GM19023 (cell line): Measurements from ENCODE around the gene BMPR2.
"Not testable (repeated sequence)": the region's sequence is repeated elsewhere in the genome, so short reads cannot be mapped to it uniquely, and the experiment has no call there.

Experiments used
- ATAC-seq: cut with Tn5 transposase; IDR thresholded peaks from one replicate; pipeline ENCODE4 v1.9.1; 2021; ENCODE audit warnings: mild to moderate bottlenecking, moderate library complexity; ENCODE audit not compliant: unreplicated experiment

BMPR2 gene

DNA sequence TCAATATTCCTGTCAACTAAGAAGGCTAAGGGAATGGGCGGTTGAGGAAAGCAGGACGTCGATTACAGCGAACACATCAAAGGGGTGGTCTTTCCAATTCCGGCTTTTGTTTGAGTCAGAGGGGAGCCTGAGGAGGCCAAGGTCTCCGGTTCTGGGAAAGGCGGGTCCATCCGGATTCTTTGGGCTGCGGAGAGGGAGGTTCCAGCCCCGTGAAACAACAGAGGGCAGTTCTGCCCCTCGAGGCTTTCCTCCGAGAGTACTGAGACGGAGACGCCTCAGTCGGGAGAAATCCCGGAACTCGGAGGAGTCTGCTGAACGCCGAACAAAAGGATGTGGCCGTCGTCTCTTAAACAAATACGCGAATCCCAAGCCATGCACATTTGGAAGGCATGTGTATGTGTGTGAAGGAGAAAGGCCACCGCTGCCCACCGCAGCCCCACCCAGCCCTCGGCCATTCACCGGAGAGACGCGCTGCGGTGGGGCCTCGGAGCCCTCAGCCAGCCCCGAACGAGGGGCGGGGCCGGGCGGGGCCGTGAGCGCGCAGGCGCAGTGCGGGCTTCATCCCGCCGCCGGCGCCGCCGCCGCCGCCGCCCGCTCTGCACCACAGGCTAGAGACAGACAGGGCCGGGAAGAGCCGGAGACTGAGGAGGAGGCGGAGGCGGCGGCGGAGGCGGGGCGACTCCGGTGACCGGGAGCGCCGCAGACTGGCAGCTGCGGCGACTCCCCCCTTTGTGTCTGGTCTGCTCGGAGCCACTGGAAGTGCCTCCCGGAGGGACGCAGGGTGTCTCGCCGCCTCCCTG is at the start of gene BMPR2:
Gene BMPR2 (plus strand): TSS at position 719 of the 800 bp plus-strand sequence. CDS start 1,148 bp downstream, outside the sequence.
- peak; percentile 77 for ATAC-seq

DNA sequence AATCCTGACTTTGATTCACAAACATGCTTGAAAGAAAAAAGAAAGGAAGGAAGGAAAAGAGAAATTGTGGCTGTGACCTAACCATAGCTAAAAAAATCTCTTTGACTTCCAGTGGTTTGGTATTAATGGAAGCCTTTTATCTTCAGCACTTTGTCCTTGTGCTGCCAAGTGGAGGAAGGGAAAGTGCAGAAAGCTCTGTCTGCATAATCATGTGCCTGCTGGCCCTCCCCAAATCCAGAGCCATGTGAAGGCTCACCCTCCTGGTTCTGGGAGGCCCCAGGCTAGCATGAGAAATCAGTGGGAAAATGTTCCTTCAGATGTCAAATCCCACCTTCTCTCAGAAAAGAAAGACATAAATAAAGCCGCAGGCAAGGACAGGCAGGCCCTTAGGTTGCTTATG is 48.3 kb upstream of the BMPR2 start:
- ATAC-seq: no peak

DNA sequence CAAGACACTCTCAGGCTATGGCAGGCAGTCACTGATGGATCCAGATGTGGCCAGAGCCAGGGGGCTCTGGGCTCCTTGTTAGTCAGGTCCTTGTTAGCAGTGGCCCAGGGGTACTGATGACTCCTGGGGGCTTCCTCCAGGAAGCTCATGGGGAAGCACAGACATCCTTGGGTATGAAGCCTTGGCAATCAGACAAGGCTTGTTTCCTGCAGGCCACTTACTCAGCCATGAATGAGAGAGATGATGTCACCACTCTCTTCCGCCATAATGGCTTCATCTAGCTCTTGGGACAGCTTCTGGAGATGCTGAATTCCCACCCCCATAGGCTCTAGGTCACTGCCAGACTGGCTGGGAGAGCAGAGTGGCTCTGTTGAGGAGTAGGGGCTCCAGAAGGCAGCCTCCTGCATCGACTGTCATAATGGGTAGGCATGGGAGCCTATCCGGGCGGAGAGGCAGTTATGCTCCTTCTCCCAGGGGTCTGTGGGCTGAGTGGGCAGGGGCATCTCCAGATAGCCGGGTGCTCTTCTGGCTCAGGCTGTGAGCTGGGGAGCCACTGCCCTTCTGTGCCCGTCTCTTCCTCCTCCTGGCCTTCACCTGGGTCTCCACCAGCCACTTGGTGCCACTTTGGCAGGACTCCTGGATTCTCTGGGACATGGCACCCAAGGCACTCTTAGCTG is 40.2 kb upstream of the BMPR2 start:
- no peak for ATAC-seq

DNA sequence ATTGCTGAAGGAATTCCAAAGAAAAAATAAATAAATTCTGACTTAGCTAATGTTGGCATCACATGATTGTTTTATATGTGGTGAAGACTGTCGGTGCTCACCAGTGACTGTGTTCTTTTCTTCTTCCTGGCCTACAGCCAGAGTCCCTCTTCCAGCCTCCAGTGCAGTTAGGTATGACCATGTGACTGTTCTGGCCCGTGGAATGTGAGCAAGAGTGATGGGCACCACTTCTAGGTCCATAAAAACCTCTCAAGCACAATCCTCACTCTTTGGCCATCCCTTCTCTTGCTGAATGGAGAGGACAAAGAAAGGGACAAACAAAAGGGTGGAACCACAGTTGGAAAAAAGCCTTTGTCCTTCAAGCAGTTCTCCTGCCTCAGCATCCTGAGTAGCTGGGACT is 39.0 kb upstream of the BMPR2 start:
- no peak for ATAC-seq

DNA sequence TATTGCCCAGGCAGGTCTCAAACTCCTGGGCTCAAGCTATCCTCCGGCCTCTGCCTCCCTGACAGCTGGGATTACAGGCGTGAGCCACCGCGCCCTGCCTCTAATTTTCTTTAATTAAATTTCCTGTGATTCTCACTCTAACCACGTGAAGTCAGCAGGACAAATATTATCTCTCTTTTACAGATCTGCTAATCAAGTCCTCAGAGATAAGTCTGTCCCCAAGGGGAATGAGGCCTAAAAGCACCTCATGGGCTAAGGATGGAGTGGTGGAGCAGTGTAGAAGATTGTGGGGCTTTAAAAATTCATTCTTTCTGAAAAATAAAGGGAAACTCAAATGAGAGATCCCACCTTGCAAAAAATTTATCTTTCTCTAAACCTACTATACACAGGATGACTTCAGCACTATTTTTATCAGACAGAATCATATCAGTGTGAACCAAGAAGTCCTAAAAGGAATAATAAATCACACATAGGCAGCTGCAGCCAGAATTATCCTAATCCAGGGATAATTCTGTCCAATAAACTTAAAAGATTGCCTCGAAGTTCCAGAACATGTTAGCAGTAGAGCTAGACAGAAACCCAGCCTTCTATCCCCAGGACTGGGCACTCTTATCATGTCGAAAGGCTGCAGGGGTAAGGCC is 38.3 kb upstream of the BMPR2 start:
- ATAC-seq: no peak

DNA sequence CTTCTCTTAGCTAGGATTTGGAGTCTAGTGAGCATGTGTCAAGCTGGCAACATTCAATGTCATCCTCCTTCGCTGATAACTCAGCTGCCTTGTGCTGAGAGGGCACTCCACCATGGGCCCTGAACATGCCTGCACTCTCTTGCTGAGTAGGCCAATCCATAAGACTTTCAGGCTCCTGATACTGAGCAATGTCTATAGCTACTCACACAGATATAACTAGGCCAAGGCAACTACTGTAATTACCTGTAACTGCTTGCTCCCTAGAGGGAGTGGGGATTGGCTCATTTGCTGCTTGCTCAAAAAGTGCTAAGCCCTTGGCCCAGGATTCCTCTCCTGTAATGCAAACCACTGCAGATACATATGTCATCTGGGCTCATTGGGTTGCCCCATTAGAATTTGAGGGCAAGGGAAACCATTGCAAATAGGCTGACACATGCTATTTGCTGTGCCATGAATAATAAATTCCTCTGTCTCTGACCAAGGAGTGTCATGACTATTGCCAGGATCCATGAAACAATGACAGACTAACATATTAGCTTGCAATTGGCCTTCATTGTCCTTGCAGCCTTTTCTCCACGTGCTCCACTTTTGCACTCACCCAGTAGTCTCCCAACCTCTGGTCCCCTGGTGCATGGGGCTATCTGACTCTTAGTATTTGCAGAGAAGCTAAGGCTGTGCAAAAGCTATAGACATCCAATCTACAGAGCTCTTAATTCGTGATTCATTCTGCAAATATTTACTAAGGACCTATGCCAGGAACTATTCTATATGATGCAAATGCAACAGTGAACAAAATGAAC is 36.9 kb upstream of the BMPR2 start:
- ATAC-seq: no peak

DNA sequence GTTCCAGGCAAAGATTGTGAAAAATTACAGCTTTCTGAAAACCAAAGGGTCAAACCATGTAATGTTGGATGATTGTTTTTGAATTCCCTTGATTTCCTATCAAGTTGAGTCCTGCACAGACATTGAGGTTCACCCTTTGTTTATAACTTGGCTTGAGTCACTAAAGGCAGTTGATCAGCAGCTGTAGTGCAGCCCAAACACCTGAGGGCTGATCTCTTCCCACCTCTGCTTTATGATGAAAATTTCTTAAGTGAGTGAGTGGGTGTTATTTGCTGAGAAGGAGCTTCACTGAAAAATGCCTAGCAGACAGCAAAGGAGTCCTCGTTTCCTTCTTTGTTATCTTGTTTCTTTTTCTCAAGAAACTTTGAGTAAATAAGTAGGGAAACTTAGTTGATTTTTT is 31.9 kb upstream of the BMPR2 start:
- ATAC-seq: no peak

DNA sequence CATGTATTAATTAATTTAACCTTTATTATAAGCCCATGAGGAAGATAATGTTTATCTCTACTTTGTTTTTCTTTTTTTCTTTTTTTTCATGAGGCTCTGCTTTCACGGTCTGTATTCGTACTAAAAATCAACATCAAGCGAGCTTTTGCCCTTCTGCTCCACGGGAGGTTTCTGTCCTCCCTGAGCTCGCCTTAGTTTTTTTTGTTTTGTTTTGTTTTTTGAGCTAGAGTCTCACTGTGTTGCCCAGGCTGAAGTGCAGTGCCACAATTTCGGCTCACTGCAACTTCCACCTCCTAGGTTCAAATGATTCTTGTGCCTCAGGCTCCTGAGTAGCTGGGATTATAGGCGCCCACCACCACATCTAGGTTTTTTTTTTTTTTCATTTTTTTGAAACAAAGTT is 29.9 kb upstream of the BMPR2 start:
- ATAC-seq: no peak

DNA sequence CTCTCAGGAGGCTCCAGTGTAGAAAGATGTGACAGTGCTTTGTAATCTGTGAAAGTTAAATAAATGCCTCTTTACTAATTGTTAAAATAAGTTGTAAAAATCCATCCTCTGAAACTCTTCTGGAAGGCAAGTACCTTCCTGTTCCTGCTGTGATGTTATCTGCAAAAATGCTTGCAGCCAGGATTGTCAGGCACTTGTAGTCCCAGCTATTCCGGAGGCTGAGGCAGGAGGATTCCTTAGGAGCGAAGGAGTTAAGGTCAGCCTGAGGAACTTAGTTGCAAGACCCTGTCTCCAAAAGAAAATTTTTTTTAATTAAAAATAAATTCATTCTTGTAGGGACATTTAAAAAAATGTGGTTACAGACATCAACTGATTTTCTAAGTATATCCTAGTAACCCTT is 22.7 kb upstream of the BMPR2 start:
- ATAC-seq: no peak

DNA sequence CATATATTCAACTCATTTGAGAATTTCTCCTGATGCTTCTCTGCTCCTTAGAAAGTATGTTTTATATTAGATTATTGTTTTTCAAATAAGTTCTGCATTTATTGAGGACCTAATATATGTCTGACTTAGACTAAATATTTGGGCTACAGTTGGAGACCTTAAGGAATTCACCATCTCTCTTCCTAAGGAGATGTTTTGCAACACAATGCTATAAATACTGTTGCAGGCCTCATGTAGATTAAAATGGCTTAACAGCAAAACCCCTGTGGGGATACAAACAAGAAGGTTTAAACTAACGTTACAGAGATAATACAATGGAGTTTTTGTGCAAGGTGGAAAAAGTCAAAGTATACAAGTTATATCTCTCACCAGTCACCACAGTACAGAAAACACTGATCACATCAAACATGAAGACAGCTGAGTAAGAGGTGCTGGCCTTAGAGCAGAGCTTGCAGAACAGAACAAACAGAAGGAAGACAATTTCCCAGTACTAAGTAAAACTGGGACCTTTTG is 20.1 kb upstream of the BMPR2 start:
- no peak for ATAC-seq

DNA sequence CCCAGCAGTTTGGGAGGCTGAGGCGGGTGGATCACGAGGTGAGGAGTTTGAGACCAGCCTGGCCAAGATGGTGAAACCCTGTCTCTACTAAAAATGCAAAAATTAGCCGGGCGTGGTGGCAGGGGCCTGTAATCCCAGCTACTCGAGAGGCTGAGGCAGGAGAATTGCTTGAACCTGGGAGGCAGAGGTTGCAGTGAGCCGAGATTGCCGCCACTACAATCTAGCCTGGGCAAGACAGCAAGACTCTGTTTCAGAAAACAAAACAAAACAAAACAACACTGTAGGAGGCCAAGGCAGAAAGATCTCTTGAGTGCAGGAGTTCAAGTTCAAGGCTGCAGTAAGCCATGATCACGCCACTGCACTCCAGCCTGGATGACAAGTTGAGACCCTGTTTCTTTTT is 17.2 kb upstream of the BMPR2 start:
- not testable (repeated sequence) for ATAC-seq

DNA sequence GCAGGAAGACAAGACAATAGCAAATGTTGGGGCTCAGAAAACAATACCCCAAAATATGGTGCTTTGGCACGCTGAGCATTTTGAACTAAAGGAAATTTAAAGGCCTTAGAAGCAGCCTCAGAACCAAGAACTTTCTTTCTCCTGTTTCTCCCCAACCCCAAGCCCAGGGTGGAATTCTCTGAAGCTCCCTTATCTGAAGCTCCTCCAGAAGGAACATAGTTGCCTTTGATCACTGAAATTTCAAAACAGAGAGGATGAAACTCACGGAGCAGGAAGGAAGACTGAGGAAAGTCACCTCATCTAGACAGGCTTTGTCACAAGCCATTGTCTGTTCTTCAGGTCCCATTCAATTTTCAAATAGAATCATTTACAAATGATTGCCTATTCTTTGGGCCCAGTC is 15.5 kb upstream of the BMPR2 start:
- no peak for ATAC-seq

DNA sequence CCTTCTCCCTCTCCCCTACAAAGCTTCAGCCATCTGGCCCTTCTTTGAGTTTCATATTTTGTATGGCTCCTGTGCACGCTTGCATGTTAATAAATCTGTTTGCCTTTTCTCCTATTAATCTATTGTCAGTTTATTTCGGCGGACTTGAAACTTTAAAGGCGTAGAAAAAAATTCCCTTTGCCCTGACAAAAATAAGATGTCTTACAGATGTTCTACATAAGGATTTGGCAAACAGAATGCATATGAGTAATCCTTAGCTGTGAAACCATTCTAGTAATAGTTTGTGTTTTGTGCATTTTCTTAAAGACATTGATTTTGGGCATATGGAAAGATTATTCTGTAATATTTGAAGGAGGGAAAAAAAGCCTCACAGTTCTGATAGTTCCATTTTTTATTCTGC is 15.0 kb upstream of the BMPR2 start:
- no peak for ATAC-seq

DNA sequence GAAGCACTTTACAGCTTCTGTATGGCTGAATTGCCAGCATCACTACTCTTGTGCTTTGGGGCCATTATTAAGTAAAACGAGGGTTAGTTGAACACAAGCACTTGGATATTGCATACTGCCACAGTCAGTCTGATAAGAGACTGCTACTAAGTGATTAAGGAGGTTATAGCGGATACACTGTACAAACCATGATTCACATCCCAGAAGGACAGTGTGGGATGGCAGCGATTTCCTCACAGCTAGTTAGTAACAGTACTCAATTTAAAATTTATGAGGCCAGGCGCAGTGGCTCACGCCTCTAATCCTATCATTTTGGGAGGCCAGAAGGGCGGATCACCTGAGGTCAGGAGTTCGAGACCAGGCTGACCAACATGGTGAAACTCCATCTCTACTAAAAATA is 2.6 kb upstream of the BMPR2 start:
- ATAC-seq: no peak

DNA sequence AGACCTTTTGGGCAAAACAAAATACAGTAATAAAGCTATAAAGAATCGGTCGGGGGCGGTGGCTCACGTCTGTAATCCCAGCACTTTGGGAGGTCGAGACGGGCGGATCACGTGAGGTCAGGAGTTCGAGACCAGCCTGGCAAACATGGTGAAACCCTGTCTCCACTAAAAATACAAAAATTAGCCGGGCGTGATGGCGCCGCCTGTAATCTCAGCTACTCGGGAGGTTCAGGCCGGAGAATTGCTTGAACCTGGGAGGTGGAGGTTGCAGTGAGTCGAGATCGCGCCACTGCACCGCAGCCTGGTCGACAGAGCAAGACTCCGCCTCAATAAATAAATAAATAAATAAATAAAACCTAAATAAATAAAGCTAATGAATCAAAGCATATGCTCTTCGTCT is 1.7 kb upstream of the BMPR2 start:
- not testable (repeated sequence) for ATAC-seq

DNA sequence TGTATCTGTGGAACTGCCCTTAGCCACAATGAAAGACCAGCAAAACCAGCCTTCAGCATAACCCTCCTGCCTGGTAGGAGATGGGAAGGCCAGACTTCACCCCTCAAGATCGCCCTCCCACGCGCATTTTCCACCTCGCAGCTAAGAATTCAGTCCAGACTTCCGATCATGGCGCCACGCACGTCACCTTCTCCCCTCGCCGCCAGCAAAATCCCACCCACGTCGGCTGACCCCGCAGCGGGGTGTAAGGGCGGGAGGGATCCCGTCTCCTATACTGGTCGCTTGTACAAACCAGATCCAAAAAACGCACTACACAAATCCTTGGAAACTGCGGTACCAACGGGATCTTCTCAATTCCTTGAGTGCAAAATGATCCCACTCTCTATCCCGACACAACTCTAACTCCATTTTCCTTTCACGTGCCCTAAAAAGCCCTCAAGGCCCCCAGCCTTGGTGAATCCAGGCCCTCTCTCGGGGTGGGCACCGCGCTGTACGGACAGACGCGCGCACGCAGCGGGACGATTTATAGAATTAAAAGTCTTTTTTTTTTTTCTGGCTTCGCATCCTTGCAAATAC is 1.0 kb upstream of the BMPR2 start:
- no peak for ATAC-seq

DNA sequence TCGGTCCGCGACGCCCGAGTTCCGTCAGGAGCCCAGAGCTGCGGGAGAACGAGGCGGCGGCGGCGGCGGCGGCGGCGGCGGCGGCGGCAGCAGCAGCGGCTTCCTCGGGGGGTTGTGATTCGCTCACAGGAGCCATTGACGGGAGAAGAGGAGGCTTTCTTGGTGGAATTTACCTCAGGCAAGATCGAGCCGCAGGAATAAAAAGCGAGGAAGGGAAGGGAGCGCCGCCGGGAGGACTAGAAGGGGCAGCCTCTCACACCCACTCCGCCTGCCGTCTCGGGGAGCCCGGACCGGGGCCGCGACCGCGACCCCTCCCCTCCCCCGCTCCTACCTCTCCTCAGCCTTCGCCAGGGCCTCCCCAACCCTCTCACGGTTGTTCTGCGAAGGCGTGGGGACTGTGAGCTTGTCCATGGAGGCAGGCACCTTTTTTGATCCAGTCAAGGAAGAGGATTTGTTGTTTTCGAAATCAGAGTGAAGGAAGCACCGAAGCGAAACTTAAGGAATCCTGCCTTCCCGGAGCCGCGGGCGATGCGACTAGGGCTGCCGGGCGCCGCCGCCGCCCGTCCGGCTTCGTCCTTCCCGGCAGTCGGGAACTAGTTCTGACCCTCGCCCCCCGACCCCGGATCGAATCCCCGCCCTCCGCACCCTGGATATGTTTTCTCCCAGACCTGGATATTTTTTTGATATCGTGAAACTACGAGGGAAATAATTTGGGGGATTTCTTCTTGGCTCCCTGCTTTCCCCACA is 506 bp downstream of the BMPR2 start:
- ATAC-seq: peak; percentile 31

DNA sequence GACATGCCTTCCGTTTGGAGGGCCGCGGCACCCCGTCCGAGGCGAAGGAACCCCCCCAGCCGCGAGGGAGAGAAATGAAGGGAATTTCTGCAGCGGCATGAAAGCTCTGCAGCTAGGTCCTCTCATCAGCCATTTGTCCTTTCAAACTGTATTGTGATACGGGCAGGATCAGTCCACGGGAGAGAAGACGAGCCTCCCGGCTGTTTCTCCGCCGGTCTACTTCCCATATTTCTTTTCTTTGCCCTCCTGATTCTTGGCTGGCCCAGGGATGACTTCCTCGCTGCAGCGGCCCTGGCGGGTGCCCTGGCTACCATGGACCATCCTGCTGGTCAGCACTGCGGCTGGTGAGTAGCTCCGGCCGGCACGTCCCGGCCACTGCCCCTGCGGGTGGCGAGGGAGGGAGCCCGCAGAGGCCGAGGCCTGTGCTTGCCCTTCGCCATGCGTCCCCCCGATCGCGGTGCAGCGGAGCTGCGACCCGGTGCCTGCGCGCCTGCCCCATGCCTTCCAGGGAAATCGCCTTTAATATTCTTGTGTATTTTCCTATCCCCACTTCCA is 1.2 kb downstream of the BMPR2 start:
- no peak for ATAC-seq

DNA sequence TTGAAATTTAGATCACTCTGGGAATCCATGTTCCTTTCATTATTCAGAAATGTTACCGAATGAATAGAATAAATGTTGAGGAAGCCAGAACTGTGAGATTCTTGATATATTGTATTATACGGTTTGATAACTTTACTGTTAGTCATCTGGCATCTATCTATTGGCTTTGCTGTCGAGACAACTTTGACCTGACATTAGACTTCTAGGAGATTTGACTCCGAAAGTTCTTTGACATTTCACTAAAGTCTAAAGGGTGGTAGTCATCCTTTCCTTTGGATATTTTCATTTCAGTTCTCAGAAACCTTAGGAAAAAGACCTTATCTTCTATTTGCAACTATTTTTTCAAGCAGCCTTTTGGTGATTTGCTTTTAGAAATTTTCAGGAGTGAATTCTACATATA is 1.9 kb downstream of the BMPR2 start:
- no peak for ATAC-seq
